Smooth muscle cell of the umbilical artery (primary cell): ENCODE results near the gene TLX2. TPM values are rescaled to one million over a fixed set of nuclear protein-coding genes. Genes with fewer than 3 reads are reported as not detected.

Source experiments
- total RNA-seq: library from RNA; depleted of rRNA; stranded (reverse); fragments of >200 nt; gene quantifications from 2 replicates; pipeline ENCODE4 v1.2.3, GENCODE V29; 2014

TLX2 gene
- total RNA-seq = not detected in 2 replicates

DNA sequence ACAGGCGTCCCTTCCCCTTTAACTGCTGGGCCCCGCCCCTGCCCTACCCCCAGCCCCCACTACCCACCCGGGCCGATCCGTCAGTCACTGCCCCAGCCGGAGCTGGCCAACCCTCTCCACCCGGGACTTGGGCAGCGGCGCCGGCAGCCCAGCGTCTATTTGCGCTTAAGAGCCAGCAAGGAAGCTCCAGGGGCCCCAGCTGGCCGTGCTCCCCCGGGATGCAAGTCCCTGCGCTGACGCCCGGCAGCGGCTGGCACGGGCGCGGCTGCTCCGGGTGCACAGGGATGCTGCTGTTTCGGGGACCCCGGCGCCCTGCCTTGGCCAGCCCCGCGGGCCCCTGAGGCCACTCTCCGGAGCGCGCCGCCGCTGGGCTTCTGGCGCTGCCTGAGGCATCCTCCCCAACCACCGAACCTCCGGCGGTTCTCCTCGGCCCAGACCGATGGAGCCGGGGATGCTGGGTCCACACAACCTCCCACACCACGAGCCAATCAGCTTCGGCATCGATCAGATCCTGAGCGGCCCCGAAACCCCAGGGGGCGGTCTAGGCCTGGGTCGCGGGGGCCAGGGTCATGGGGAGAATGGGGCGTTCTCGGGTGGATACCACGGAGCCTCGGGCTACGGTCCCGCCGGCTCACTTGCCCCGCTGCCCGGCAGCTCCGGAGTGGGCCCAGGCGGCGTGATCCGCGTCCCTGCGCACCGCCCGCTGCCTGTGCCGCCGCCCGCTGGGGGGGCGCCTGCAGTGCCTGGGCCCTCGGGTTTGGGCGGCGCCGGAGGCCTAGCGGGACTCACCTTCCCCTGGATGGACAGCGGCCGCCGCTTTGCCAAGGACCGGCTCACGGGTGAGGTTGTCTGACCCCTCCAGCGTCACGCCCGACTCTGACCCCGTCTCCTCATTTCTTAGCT, at the start of gene TLX2:
TLX2 (plus strand) TSS at position 83 of the 903 bp plus-strand sequence; CDS start at position 440, 357 bp downstream.

DNA sequence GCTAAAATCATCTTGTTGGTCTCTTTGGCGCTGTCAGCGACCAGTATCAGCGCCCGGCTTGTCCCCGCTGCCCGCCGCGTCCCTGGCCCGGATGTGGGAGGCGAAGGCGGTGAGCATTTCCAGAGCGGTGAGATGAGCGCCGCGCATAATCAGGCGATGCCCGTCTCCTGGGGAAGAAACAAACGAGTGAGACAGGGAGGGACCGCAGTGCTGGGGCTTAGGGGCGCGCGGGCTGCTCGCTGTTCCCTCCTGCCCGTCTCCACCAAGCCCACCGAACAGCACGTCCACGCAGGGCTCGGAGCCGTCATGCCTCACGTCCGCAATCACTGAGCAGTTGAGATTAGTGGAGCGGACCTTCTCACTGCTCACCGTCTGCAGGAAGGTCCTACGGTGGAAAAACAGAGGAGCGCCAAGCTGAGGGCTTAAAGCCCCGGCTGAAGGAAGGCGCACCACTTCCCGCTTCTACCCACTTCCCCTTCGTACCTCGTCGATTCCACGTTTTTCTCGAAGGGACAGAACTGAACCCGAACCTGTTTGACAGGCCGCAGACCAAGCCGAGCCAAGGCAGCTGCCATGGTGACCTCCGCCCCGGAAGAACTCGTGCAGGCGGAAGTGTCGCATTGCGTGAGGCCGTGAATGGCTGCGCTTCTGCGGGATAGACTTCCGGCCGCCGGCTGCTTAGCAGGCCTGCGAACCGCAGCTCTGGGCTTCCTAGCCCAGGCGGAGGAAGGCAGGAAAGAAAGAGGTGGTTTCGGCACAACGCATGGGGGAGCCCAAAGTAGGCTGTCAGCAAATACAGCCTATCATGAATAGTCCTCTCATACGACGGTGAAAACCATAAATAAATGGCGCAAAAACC, 41.9 kb upstream of the TLX2 start, which contains the start of gene MRPL53:
MRPL53 (minus strand) TSS at position 595 of the 859 bp plus-strand sequence; CDS start at position 575, 20 bp downstream.

DNA sequence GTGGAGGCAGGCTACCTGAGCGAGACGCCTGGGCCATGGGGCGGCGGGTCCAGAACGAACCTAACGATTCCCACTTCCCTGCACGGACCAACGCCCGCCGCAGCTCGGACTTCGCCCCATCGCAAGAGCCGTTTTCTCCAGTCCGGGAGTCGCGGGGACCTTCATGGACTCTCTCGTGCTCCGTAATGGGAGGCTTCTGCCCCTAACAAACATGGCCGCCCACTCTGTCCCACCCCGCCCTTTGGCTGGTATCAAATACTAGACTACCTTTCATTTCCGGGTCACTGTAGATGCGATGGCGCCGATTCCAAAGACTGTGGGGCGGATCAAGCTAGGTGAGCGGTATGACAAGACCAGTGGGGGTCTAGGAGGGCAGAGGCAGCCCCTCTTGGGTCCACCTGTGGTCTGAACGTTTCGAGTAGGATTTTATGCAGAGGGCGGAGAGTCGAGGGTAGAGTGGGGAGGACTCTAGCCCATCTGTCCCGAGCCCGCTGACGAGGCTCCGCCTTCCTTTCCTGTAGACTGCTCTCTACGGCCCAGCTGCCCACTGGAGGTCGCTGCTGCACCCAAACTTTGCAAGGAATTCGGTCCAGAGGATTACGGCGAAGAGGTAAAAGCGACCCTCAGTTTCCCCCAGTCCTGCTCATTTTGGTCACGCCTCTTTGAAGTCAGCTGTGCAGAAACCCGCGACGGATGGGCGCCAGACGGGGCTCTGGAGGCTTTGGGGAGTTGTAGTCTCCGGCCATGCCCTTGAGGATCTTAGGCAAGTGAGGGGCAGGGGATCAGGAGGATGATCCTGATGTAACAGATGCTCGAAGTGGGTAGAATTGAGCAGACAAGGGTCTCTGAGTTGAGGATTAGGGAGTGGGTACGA, 31.2 kb upstream of the TLX2 start, which contains the start of the genes CCDC142 and TTC31:
CCDC142 (minus strand) TSS at position 198 of the 874 bp plus-strand sequence; CDS start at position 37, 161 bp downstream.
TTC31 (plus strand) TSS at position 281 of the 874 bp plus-strand sequence; CDS start at position 296, 15 bp downstream.

GRCh38 chr2:74499267-74499939, 14.8 kb upstream of the TLX2 start, which contains the start of gene LBX2:
Gene LBX2 (minus strand): TSS chr2:74499603. CDS start chr2:74499537, 66 bp downstream.

DNA sequence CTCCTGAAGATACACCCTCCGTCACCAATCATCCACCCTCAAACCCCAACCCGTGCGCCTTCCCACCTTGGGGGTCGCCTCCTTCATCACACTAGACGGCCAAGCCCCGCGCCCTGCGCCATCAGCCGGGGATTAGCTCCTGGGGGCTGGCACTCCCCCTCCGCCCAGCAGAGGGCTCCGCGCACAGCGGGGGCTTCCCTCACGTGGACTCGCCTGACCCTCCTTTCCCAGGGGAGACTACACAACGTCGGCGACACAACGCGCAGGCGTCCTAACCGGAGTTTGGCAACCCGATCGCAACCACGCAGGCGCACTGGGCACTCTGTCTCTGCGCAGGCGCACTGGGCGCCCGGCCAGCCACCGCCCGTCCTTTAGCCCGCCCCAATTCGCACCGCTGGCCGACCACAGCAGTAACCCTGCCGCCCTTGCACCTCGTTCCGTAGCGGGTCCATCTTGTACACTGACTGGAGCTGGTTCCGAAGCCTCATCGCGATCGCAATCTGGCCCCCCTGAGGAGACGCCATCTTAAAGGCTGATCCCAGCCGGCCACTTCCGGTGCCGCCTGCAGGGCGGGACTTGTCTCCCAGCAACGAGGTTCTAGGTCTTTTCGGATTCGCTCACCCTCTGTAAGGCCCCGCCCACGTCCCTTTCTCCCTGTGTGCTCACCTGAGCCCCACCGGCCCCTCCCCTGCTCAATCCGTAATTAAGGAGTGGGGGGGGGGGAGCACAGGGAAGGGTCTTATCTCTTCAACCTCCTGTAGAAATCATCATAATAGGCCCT, 6.9 kb upstream of the TLX2 start, which contains the start of gene PCGF1:
PCGF1 (minus strand) TSS at position 551 of the 781 bp plus-strand sequence; CDS start at position 524, 27 bp downstream.

GRCh38 chr2:74525717-74526648, 11.7 kb downstream of the TLX2 start, which contains the start of gene DQX1:
Gene DQX1 (minus strand): TSS chr2:74526231. CDS start chr2:74525729, 502 bp downstream.

GRCh38 chr2:74529357-74530238, 15.3 kb downstream of the TLX2 start, which contains the start of the genes AUP1 and HTRA2:
Gene AUP1 (minus strand): TSS chr2:74529706. CDS start chr2:74529629, 77 bp downstream.
Gene HTRA2 (plus strand): TSS chr2:74529933. CDS start chr2:74530007, 74 bp downstream.

DNA sequence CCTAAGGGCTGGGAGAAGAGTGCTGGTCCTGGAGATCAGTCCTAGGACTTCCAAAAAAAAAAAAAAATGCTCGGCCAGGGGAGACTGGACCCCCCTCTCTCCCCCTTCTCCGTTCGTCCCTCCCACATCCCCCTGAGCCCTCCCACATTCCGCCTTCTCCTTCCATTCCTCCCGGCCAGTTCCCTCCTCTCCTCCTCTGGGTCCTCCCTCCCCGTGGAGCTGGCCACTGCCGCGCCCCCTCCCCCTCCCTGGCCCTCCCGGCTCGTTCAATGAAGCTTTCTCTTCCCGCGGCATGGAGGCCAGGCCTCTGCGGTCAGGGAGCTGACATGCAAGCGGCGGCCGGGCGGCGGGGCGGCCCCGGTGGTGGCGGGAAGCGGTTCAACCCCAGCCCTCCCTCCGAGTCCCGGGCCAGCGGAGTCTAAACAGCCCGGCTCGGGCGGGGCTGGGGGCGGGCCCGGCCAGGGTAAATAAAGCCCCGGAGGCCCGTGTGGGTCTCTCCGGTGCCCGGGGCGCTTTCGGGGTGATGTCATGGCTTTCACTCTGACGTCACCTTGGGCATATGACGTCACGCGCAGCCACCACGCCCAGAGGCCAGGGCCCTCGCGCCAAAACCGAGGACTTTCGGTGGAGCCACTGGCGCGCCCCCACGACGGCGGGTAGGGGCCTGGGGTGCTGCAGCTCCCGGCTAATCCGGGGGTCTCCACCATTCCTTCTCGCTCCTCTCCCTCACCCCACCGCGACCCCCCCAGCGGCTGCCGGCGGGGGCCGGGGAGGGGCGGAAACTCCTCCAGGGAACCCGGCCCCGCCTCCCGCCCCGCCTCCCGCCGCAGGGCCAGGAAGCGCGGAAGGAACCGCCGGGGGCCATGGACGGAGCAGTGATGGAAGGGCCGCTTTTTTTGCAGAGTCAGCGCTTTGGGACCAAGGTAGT, 39.9 kb downstream of the TLX2 start, which contains the start of the genes DOK1 and LOXL3:
DOK1 (plus strand) TSS at position 829 of the 928 bp plus-strand sequence; CDS start at position 864, 35 bp downstream.
LOXL3 (minus strand) TSS at position 51 of the 928 bp plus-strand sequence. CDS start 1,308 bp downstream, outside the sequence.

Other genes with a start within 250 kb of the TLX2 start
- gene SLC4A5, start 171.0 kb upstream of the TLX2 start, total RNA-seq = 0.83 TPM in 1 of 2 replicates, not detected in the other
- gene DCTN1, start 134.1 kb upstream of the TLX2 start, total RNA-seq = 153 and 193 TPM in 2 replicates
- gene C2orf81, start 92.8 kb upstream of the TLX2 start, total RNA-seq = 0.30 and 0.78 TPM in 2 replicates
- 31.8 and 48.3 TPM in 2 replicates for gene WDR54, start 92.7 kb upstream of the TLX2 start, total RNA-seq
- gene RTKN, start 72.5 kb upstream of the TLX2 start, total RNA-seq = 14.6 and 17.6 TPM in 2 replicates
- gene INO80B, start 59.4 kb upstream of the TLX2 start, total RNA-seq = 10.4 and 20.2 TPM in 2 replicates
- gene WBP1, start 56.0 kb upstream of the TLX2 start, total RNA-seq = 34.3 and 62.7 TPM in 2 replicates
- 96.2 and 110 TPM in 2 replicates for gene MOGS, start 49.1 kb upstream of the TLX2 start, total RNA-seq
- 16.4 and 25.2 TPM in 2 replicates for gene MRPL53, start 41.8 kb upstream of the TLX2 start, total RNA-seq
- 23.2 and 25.2 TPM in 2 replicates for gene CCDC142, start 31.5 kb upstream of the TLX2 start, total RNA-seq
- gene TTC31, start 31.4 kb upstream of the TLX2 start, total RNA-seq = 12.8 and 13.9 TPM in 2 replicates
- 1.3 and 1.8 TPM in 2 replicates for gene LBX2, start 14.8 kb upstream of the TLX2 start, total RNA-seq
- gene PCGF1, start 6.8 kb upstream of the TLX2 start, total RNA-seq = 18.2 and 28.2 TPM in 2 replicates
- 0.32 TPM in 1 of 2 replicates, not detected in the other for gene DQX1, start 11.8 kb downstream of the TLX2 start, total RNA-seq
- 53.9 and 72.8 TPM in 2 replicates for gene AUP1, start 15.3 kb downstream of the TLX2 start, total RNA-seq
- gene HTRA2, start 15.5 kb downstream of the TLX2 start, total RNA-seq = 29.3 and 36.5 TPM in 2 replicates
- gene LOXL3, start 39.5 kb downstream of the TLX2 start, total RNA-seq = 87.4 and 203 TPM in 2 replicates
- 28.6 and 32.1 TPM in 2 replicates for gene DOK1, start 40.3 kb downstream of the TLX2 start, total RNA-seq
- gene M1AP, start 133.9 kb downstream of the TLX2 start, total RNA-seq = under 0.01 and 0.05 TPM in 2 replicates
- gene SEMA4F, start 139.8 kb downstream of the TLX2 start, total RNA-seq = 6.8 and 13.7 TPM in 2 replicates